Putamen (tissue), 1 donor: ENCODE results near the gene DOHH.
A peak's percentile ranks its signal among the peaks of the same experiment; 100 is the strongest.

Experiments
- DNase-seq: peaks from one replicate; pipeline ENCODE4 v3.0.0-alpha.2; 2016; ENCODE audit warnings: low spot score

Gene DOHH

DNA sequence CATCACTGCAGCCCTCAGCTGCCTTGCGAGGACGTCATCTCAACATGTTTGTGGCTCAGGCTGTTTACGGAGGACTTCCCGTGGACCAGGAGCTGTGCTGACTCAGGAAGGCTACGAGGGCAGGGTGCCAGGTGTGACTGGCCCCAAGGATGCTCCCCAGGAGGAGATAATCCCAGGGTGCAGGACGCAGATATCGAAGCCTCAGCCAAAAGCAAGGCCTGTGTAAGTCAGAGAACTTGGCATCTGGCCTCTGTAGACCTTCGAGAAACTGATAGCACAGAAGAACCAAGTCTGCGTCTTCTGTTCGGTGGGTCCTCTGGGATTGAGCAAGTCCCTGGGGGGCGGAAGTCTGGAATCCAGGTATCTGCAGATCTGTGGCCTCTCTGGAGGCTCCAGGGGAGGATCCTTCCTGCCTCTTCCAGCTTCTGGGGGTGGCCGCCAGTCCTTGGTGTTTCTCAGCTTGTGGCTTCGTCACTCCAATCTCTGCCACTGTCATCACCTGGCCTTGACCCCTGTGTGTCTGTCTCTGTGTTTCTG lies 2.6 kb upstream of the DOHH start:
- no peak for DNase-seq

GRCh38 chr19:3501780-3502179 lies 1.3 kb upstream of the DOHH start:
- DNase-seq = no peak

DNA sequence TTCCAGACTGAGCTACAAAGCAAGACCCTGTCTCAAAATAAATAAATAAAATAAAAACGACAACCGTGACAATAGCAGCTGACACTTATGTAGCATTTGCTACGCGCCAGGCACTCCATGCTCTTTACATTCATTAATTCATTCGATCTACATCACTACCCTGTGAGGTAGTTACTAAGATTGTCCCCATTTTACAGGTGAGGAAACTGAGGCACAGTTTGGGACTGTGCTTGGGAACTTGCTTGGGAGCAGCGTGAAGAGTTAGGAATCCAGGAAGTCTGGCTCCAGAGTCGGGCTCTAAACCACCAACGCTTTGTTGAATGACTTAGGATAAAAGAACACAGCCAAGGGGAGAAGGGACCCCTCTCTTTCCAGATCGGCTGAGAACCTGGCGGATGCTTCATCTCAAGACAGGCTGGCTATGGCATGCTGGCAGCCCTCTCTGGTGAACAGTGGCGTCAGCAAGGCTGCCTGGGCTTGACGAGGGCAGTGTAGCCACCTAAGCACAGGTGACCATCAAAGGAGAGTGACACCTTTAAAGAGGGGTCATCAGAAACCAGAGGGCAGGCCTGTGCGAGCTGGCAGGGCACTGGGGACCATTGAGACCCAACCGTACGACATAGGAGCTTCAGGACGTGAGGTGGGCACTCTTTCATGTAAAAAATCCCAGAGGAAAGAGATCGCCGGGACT lies 591 bp downstream of the DOHH start:
- no peak for DNase-seq

GRCh38 chr19:3497757-3498520 lies 2.5 kb downstream of the DOHH start:
- DNase-seq = no peak

GRCh38 chr19:3496392-3497273 lies 3.8 kb downstream of the DOHH start:
- no peak for DNase-seq

GRCh38 chr19:3494559-3494958 lies 5.9 kb downstream of the DOHH start:
- DNase-seq = peak; percentile 74

DNA sequence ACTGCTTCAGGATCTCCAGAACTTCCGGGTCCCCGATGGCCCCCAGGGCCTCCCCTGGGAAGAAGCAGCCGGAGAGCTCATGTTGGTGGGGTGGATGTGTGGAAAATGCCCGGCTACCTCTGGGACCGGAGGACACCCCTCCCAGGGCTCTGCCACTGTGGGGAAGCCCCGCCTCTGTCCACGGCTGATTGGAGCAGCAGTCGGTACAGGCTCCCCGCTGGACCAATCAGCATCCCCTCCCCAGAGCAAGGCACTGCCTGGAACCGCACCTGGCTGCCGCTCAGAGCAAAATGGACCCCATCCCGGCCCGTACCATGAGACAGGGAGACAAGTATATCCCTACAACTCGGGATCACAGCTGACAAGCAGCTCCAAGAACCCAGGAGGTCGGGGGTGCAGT lies 6.4 kb downstream of the DOHH start:
- DNase-seq = peak; percentile 94

GRCh38 chr19:3493651-3494050 lies 6.8 kb downstream of the DOHH start:
- no peak for DNase-seq

DNA sequence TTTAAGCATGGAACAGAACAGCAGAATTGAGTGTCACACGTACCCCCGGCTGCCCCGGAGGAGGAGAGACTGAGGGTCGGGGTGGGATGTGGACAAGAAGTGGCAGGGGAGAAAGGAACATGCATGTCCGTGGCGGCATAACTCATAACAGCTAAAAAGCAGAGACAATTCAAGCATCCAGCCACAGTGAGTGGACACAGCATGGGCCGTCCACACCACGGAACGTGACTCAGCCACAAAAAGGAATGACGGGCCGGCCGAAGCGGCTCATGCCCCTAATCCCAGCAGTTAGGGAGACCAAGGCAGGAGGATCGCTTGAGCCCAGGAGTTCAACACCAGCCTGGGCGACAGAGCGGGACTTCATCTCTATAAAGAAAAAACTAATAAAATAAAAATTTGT lies 7.6 kb downstream of the DOHH start:
- DNase-seq = no peak

DNA sequence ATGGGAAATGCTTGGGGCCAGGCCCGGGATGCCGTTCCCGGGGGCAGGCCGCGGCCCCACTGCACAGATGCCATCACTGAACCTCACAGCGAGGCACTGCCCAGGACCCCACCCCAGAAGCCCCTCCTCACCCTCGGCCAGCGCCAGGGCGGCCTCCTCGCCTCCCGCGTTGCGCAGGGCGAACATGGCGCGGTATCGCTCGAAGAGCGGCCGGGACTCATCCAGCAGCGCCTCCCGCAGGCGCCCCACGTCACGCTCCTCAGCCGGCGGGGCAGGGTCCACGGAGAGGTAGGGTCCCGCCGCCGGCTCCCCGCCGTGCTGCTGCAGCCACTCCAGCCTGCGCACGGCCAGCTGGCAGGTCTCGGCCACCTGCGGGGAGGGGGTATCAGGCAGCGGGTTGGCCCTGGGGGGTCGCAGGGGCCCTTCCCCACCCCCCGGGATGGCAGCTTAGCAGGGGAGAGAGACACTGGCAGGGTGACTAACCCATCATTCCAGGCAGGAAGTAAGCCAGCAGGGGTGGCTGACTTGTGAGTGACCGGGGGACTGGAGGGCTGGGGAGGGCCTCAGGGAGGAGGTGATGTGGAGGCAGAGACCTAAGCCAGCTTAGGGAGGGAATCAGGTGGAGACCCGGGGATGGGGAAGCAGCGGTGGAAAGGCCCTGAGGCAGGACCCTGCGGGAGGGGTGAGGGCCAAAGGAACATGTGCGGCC lies 8.2 kb downstream of the DOHH start:
- no peak for DNase-seq

DNA sequence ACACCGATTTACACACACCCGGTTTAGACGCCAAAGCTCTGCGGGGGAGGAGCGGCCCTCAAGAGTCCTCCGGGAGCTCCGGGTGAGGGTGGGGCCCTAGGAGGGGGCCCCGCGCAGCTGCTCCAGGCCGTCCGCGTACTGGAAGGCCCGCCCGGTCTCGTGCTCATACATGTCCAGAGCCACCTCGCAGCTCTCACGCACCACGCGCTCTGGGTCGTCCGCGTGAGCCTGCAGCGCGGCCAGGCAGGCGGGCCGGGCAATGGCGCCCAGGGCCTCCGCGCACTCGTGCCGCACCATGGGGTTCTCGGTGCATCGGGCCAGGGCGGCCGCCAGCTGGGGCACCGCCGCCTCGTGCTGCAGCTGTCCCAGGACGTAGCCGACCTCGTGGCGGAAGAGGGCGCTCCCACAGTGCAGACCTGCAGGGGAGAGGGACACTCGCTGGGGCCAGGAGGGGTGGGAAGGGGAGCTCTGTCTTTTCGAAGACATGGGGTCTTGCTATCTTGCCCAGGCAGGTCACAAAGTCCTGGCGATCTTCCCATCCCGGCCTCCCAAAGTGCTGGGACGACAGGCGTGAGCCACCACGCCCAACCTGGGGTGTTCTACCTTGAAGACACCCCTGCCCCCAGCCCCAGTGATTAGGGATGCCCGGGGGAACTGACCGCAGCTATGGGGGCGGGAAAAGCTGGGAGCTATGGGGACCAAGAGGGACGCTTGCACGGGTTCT lies 8.9 kb downstream of the DOHH start:
- DNase-seq = no peak

DNA sequence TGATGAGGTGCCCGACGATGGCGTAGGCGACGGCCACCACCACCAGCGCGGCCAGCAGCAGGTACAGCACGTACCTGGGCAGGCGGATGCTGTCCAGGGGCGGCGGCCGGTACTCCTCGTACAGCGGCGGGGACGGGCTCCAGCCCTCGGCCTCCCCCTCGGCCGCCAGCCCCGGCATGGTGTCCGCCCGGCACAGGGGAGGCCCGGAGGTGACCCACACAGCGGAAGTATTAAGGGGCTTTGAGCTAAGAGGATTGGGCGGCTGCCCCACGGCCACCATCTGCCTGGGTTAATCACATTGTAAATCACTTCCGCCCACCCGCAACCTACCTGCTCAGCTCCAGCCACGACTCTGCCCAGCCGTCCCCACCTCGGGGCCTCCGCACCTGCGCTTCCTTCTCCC lies 17.2 kb downstream of the DOHH start, which contains the start of gene SMIM44:
Gene SMIM44 (minus strand): TSS at position 216 of the 403 bp plus-strand sequence. CDS start 38 bp downstream, at position 178.
- DNase-seq = no peak

- DNase-seq = no peak
Observed at GRCh38 chr19:3482507-3483225, 17.8 kb downstream of the DOHH start.

- no peak for DNase-seq
Observed at GRCh38 chr19:3481241-3482090, 19.0 kb downstream of the DOHH start.

DNA sequence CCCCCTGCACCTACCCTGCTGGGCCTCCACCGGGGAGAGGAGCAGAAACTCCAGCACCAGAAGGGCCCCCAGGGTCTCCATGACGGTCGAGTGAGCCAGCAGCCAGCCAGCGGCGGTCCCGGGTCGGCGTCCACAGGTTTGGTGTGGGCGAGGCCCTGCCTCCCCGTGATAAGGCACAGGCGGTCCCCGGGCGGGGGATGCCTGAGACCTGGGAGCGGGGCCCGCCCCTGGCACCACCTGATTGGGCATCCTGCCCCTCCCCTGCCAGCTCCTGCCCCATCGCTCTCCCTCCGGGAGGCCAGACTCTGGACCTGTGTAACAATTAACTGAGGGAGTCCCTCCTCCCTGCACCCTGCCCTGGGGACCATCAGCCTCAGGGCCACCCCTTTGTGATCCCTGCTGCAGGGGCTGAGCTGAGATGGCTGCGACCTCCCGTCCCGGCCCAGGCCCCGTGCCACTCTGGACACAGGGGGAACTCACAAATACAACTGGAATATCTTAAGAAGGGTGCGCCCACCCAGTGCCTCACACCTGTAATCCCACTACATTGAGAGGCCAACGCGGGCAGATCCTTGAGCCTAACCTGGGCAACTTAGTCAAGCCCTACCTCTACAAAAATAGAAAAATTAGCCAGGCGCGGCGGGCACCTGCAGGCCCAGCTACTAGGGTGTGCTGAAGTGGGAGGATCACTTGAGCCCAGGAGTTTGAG lies 19.9 kb downstream of the DOHH start, which contains the start of gene SMIM24:
Gene SMIM24 (minus strand): TSS at position 143 of the 709 bp plus-strand sequence. CDS start 62 bp downstream, at position 81.
- no peak for DNase-seq

DNA sequence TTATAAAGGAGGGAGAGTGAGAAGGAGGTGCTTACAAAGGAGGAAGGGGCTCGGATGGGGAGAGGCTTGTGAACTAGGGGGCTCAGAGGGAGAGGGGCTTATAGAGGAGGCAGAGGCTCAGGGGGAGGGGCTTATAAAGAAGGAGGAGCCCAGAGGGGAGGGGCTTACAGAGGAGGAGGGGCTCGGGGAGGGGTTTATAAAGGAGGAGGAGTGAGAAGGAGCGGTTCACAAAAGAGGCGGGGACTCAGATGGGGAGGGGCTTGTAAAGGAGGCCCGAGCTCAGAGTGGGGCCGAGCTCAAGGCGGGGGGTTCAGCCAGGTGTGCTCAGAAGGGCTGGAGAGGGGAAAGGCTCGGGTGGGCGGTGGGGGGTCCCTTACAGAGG lies 20.6 kb downstream of the DOHH start:
- DNase-seq = no peak

DNA sequence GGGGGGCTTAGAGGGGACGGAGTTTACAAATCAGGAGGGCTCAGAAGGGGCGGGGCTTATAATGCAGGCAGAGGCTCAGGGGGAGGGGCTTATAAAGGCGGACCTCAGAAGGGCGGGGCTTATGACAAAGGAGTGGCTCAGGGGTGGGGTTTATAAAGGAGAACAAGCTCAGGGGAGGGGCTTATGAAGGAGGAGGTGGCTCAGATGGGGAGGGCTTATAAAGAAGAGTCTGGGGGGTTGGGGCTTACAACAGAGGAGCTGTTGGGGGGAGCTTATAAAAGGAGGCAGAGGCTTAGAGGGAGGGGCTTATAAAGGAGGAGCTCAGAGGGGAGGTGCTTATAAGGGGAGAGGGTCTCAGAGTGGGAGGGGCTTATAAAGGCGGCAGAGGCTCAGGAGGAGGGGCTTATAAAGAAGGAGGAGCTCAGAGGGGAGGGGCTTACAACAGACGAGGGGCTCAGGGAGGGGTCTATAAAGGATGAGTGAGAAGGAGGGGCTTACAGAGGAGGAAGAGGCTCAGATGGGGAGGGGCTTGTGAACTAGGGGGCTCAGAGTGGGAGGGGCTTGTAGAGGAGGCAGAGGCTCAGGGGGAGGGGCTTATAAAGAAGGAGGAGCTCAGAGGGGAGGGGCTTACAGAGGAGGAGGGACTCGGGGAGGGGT lies 21.2 kb downstream of the DOHH start:
- DNase-seq = no peak
